Measurements from ENCODE around the gene SLC36A3.

GRCh38 chr5:151244206-151244605 lies 59.4 kb downstream of the SLC36A3 start:
- TF ChIP-seq POLR2A (IDR thresholded peaks at IDR 0.05) (no peak), CTCF (IDR thresholded peaks at IDR 0.05) (no peak), POLR2AphosphoS5 (IDR thresholded peaks at IDR 0.05) (no peak), EP300 (IDR thresholded peaks at IDR 0.05) (no peak)
